ENCODE measurements around the gene DCUN1D1.

- TF ChIP-seq CTCF (IDR thresholded peaks at IDR 0.05) (no peak), POLR2AphosphoS5 (IDR thresholded peaks at IDR 0.05; ENCODE audit: insufficient read depth in 1 of 2, low read depth in 1 of 2) (no peak), POLR2A (IDR thresholded peaks at IDR 0.05) (no peak)
Measured at GRCh38 chr3:182891364-182891763, 89.0 kb downstream of the DCUN1D1 start.
